GM21529 (cell line): ENCODE data around the gene MIER2.
"Not testable (repeated sequence)": the region's sequence is repeated elsewhere in the genome, so short reads cannot be mapped to it uniquely, and the experiment has no call there.

ENCODE experiments used
- ATAC-seq: cut with Tn5 transposase; IDR thresholded peaks from one replicate; pipeline ENCODE4 v1.9.1; 2021; ENCODE audit not compliant: unreplicated experiment

The MIER2 gene

GRCh38 chr19:344625-345319 is at the start of gene MIER2:
Gene MIER2, minus strand, starts transcription at chr19:344796. Its CDS starts 14 bp downstream, at chr19:344782.
- peak; percentile 75 for ATAC-seq

GRCh38 chr19:393560-393959 is 49.0 kb upstream of the MIER2 start:
- not testable (repeated sequence) for ATAC-seq

- ATAC-seq, result no peak
Measured at GRCh38 chr19:392375-392970, 47.9 kb upstream of the MIER2 start.

GRCh38 chr19:391726-392374 is 47.3 kb upstream of the MIER2 start:
- ATAC-seq, result no peak

GRCh38 chr19:391207-391557 is 46.6 kb upstream of the MIER2 start:
- no peak for ATAC-seq

GRCh38 chr19:390386-391206 is 46.0 kb upstream of the MIER2 start:
- ATAC-seq, result no peak

GRCh38 chr19:389935-390289 is 45.3 kb upstream of the MIER2 start:
- ATAC-seq, result no peak

GRCh38 chr19:389255-389934 is 44.8 kb upstream of the MIER2 start:
- ATAC-seq, result no peak

GRCh38 chr19:388691-389090 is 44.1 kb upstream of the MIER2 start:
- ATAC-seq, result no peak

GRCh38 chr19:387777-388176 is 43.2 kb upstream of the MIER2 start:
- ATAC-seq, result no peak

GRCh38 chr19:386632-387301 is 42.2 kb upstream of the MIER2 start:
- ATAC-seq, result not testable (repeated sequence)

- ATAC-seq, result not testable (repeated sequence)
Measured at GRCh38 chr19:386189-386588, 41.6 kb upstream of the MIER2 start.

- ATAC-seq, result no peak
Measured at GRCh38 chr19:384799-385169, 40.2 kb upstream of the MIER2 start.

GRCh38 chr19:383922-384798 is 39.6 kb upstream of the MIER2 start:
- ATAC-seq, result no peak

- no peak for ATAC-seq
Measured at GRCh38 chr19:383040-383439, 38.4 kb upstream of the MIER2 start.

GRCh38 chr19:382578-382977 is 38.0 kb upstream of the MIER2 start:
- ATAC-seq, result peak; percentile 52

- ATAC-seq, result not testable (repeated sequence)
Measured at GRCh38 chr19:381901-382300, 37.3 kb upstream of the MIER2 start.

GRCh38 chr19:380618-381219 is 36.1 kb upstream of the MIER2 start:
- ATAC-seq, result not testable (repeated sequence)

- ATAC-seq, result no peak
Measured at GRCh38 chr19:379796-380195, 35.2 kb upstream of the MIER2 start.
